Endothelial cell of umbilical vein (primary cell): Measurements from ENCODE around the gene ITIH5. TPM values are rescaled to one million over a fixed set of nuclear protein-coding genes. Genes with fewer than 3 reads are reported as not detected.

Experiments used
- BruUV-seq: library from RNA; stranded (reverse); fragments of 400-500 nt; replicated peaks from 2 replicates; lab custom pipeline; 2021; lab: Mats Ljungman, UMichigan
- CTCF ChIA-PET: fragments of 300-600, 350-600 bp; sonication (Branson Sonifier 250); formaldehyde crosslinking; loops from one replicate; lab custom pipeline; 2021; ENCODE audit warnings: antibody characterized with exemption, inconsistent platforms; lab: Charles Lee
- POLR2A ChIA-PET: fragments of 300-600, 350-600 bp; sonication (Branson Sonifier 250); formaldehyde crosslinking; loops from one replicate; lab custom pipeline; 2021; ENCODE audit warnings: antibody characterized with exemption, inconsistent platforms; lab: Charles Lee
- DNase-seq: peaks from one replicate; pipeline ENCODE4 v3.0.0-alpha.2; 2011; ENCODE audit warnings: low read depth, low spot score
- FAIRE-seq: peaks from 2 replicates; lab custom pipeline; 2011; peaks lifted over from hg19 to GRCh38; lab: Jason Lieb, UNC
- H2AFZ ChIP-seq: 2 replicates; pipeline ENCODE4 v1.6.0; 2012; ENCODE audit warnings: low read depth, low read length, control low read depth, inconsistent platforms
- H3K27ac ChIP-seq: 2 replicates; pipeline ENCODE4 v1.5.1; 2011; ENCODE audit warnings: low read depth, mild to moderate bottlenecking, control low read depth, low read length, moderate library complexity; ENCODE audit not compliant: insufficient read depth
- H3K27me3 ChIP-seq, 2 experiments: 2 replicates each; pipeline versions ENCODE4 v1.6.0 to v1.6.1; 2011; ENCODE audit warnings: low read length in 2 of 2, mixed read lengths in 1 of 2; ENCODE audit not compliant: control insufficient read depth in 2 of 2, insufficient read depth in 2 of 2
- H3K36me3 ChIP-seq, 2 experiments: 2 replicates in 1 of 2; 3 replicates in 1 of 2; pipeline ENCODE4 v1.5.1; 2011; ENCODE audit warnings: low read length in 2 of 2, mild to moderate bottlenecking in 1 of 2, moderate library complexity in 1 of 2; ENCODE audit not compliant: control insufficient read depth in 2 of 2, insufficient read depth in 2 of 2; ENCODE audit errors: extremely low read depth in 1 of 2
- H3K4me1 ChIP-seq: 3 replicates; pipeline ENCODE4 v1.5.1; 2011; ENCODE audit warnings: mild to moderate bottlenecking, low read length; ENCODE audit not compliant: control insufficient read depth, insufficient read depth; ENCODE audit errors: extremely low read depth
- H3K4me2 ChIP-seq: 2 replicates; pipeline ENCODE4 v1.6.1; 2011; ENCODE audit warnings: low read length, control low read depth, mixed read lengths; ENCODE audit not compliant: insufficient read depth
- H3K4me3 ChIP-seq, 3 experiments: fragments of 200-600 bp in 1 of 3; sonication (generic), shearing (Covaris generic) in 1 of 3; replicated peaks in 1 of 3; 2 replicates each; pipeline ENCODE4 v1.5.1; 2011 to 2016; ENCODE audit warnings: control low read depth in 3 of 3, low read length in 3 of 3, mild to moderate bottlenecking in 2 of 3, inconsistent platforms in 1 of 3, low read depth in 1 of 3, moderate library complexity in 1 of 3; ENCODE audit not compliant: insufficient read depth in 1 of 3
- H3K79me2 ChIP-seq: 2 replicates; pipeline ENCODE4 v1.6.0; 2012; ENCODE audit warnings: low read length, inconsistent platforms; ENCODE audit not compliant: control insufficient read depth, insufficient read depth
- H3K9ac ChIP-seq: replicated peaks from 2 replicates; pipeline ENCODE3; 2011; ENCODE audit warnings: low read length, control low read depth; ENCODE audit not compliant: insufficient read depth; ENCODE audit errors: extremely low read depth
- H3K9me1 ChIP-seq: replicated peaks from 3 replicates; pipeline ENCODE4 v1.6.0; 2011; ENCODE audit warnings: mild to moderate bottlenecking, low read length; ENCODE audit not compliant: control insufficient read depth, insufficient read depth; ENCODE audit errors: extremely low read depth
- H3K9me3 ChIP-seq: replicated peaks from 2 replicates; pipeline ENCODE4 v1.5.1; 2012; ENCODE audit warnings: low read length, inconsistent platforms; ENCODE audit not compliant: control insufficient read depth, insufficient read depth
- H4K20me1 ChIP-seq: replicated peaks from 2 replicates; pipeline ENCODE3; 2011; ENCODE audit warnings: mild to moderate bottlenecking, low read length; ENCODE audit not compliant: control insufficient read depth, insufficient read depth; ENCODE audit errors: extremely low read depth
- CTCF ChIP-seq, 2 donors: IDR thresholded peaks; 1 replicate in 1 of 2; 2 replicates in 1 of 2; pipeline ENCODE4 v1.5.1; 2011; ENCODE audit warnings: low read length in 2 of 2, mild to moderate bottlenecking in 2 of 2, moderate library complexity in 2 of 2, control low read depth in 1 of 2, inconsistent platforms in 1 of 2, low read depth in 1 of 2; ENCODE audit not compliant: insufficient read depth in 1 of 2; ENCODE audit errors: extremely low read depth in 1 of 2
- FOS ChIP-seq: IDR thresholded peaks from 2 replicates; pipeline ENCODE4 v1.6.1; 2011; ENCODE audit warnings: mild to moderate bottlenecking, low read length, moderate library complexity, borderline replicate concordance; ENCODE audit not compliant: insufficient read depth
- GATA2 ChIP-seq: IDR thresholded peaks from 2 replicates; pipeline ENCODE4 v1.7.0; 2011; ENCODE audit warnings: low read depth, mild to moderate bottlenecking, moderate library complexity, mixed read lengths, low read length; ENCODE audit not compliant: insufficient read length, insufficient read depth
- MAX ChIP-seq: IDR thresholded peaks from 2 replicates; pipeline ENCODE4 v1.6.1; 2011; ENCODE audit not compliant: insufficient read depth, insufficient read length
- MYC ChIP-seq: IDR thresholded peaks from one replicate; pipeline ENCODE4 v1.6.1; 2011; ENCODE audit warnings: mild to moderate bottlenecking, low read depth, low read length
- POLR2A ChIP-seq: IDR thresholded peaks from 2 replicates; pipeline ENCODE4 v1.6.1; 2012; ENCODE audit warnings: low read depth, mild to moderate bottlenecking, control low read depth, low read length
- POLR2AphosphoS5 ChIP-seq: IDR thresholded peaks from 2 replicates; pipeline ENCODE4 v1.6.1; 2012; ENCODE audit warnings: low read depth, mild to moderate bottlenecking, control low read depth, low read length, moderate library complexity; ENCODE audit not compliant: insufficient read depth
- dilution Hi-C: fragments of 300-500 bp; cut with MboI; formaldehyde crosslinking; loops from one replicate; pipeline ENCODE4 v1.15.0; 2019; ENCODE audit warnings: low sequenced_read_pairs; ENCODE audit not compliant: extremely low pct_ligation_motif_present
- intact Hi-C: fragments of 100-400 bp; cut with micrococcal nuclease; formaldehyde crosslinking; loops from one replicate; pipeline ENCODE4 v1.10.0; 2022
- polyA plus RNA-seq, 4 experiments: library from polyadenylated mRNA; depleted of rRNA in 3 of 4; stranded (reverse) in 3 of 4; unstranded in 1 of 4; fragments of >200 nt; gene quantifications; 2 replicates each; pipeline versions ENCODE4 v1.2.1 to v1.2.3, GENCODE V29; 2011 to 2012; ENCODE audit warnings: missing spikeins in 1 of 4
- total RNA-seq: library from RNA; stranded (reverse); gene quantifications from 2 replicates; pipeline ENCODE4 v1.2.3, GENCODE V29; 2021

Gene ITIH5
- total and polyA plus RNA-seq, 2 donors (not counting 3 experiments of a cell fraction or from before 2014, with no cell fraction given), result not detected

- Histone ChIP-seq H3K9me3 (no peaks in the 10 kb centered on the region), H4K20me1 (no peaks in the 10 kb centered on the region), H3K4me2 (no peak overlapping the region), H3K36me3 (no peaks in the 10 kb centered on the region), H3K9ac (no peak overlapping the region), H3K4me3 (no peak overlapping the region), H2AFZ (no peak overlapping the region), H3K27me3 (no peaks in the 10 kb centered on the region), H3K27ac (no peak overlapping the region), H3K9me1 (no peaks in the 10 kb centered on the region), H3K4me1 (no peaks in the 10 kb centered on the region), H3K79me2 (no peaks in the 10 kb centered on the region)
- POLR2A ChIA-PET, result no interaction called here
- intact Hi-C loops (no loop called here), dilution Hi-C loops (no loop called here)
- CTCF ChIA-PET, result no interaction called here
- no TSS peak for BruUV-seq
- DNase-seq, result no peak
- FAIRE-seq, result no peak
- TF ChIP-seq MYC (no peak), CTCF (IDR thresholded peaks at IDR 0.05; ENCODE audit: extremely low read depth in 1 of 2, insufficient read depth in 1 of 2, low read depth in 1 of 2, low read length in 2 of 2) (no peak), POLR2AphosphoS5 (no peak)
Observed at GRCh38 chr10:7634142-7634894, 32.4 kb downstream of the ITIH5 start.

GRCh38 chr10:7626283-7626682 lies 40.5 kb downstream of the ITIH5 start:
- Histone ChIP-seq H3K4me2 (no peak overlapping the region), H3K27ac (no peak overlapping the region), H3K27me3 (no peaks in the 10 kb centered on the region), H3K9ac (no peak overlapping the region), H4K20me1 (no peaks in the 10 kb centered on the region), H3K9me3 (no peaks in the 10 kb centered on the region), H3K4me3 (no peak overlapping the region), H3K36me3 (no peaks in the 10 kb centered on the region), H3K79me2 (no peaks in the 10 kb centered on the region), H2AFZ (no peak overlapping the region), H3K4me1 (no peaks in the 10 kb centered on the region), H3K9me1 (no peaks in the 10 kb centered on the region)
- ChIA-PET CTCF (no interaction called here), POLR2A (no interaction called here)
- intact Hi-C loops (no loop called here), dilution Hi-C loops (no loop called here)
- no peak for FAIRE-seq
- TF ChIP-seq GATA2, result no peak
- TF ChIP-seq MAX, result no peak
- no peak for TF ChIP-seq POLR2AphosphoS5
- TF ChIP-seq POLR2A, result no peak
- no peak for TF ChIP-seq FOS
- no peak for DNase-seq
- BruUV-seq, result no TSS peak
